Activated T-cell treated with anti-CD3 and anti-CD28 coated beads for 48 hours (primary cell): ENCODE data around the gene MFAP2.
"Not testable (repeated sequence)": the region's sequence is repeated elsewhere in the genome, so short reads cannot be mapped to it uniquely, and the experiment has no call there.

Experiments
- DNase-seq: peaks from one replicate; pipeline ENCODE4 v3.0.0-alpha.2; 2020; ENCODE audit warnings: low read depth

The MFAP2 gene

GRCh38 chr1:16961297-16962133 is 18.9 kb downstream of the MFAP2 start:
- no peak for DNase-seq

GRCh38 chr1:16960560-16961296 is 19.7 kb downstream of the MFAP2 start:
- DNase-seq: peak; percentile 79

- no peak for DNase-seq
These were observed 21.9 kb downstream of the MFAP2 start for GRCh38 chr1:16958475-16958874.

GRCh38 chr1:16957731-16958130 is 22.7 kb downstream of the MFAP2 start:
- no peak for DNase-seq

- DNase-seq: no peak
These were observed 23.6 kb downstream of the MFAP2 start for GRCh38 chr1:16956775-16957174.

GRCh38 chr1:16955186-16955585 is 25.2 kb downstream of the MFAP2 start:
- no peak for DNase-seq

- DNase-seq: no peak
These were observed 25.8 kb downstream of the MFAP2 start for GRCh38 chr1:16954579-16954978.

GRCh38 chr1:16952376-16952775 is 28.0 kb downstream of the MFAP2 start:
- not testable (repeated sequence) for DNase-seq

GRCh38 chr1:16949026-16949425 is 31.4 kb downstream of the MFAP2 start:
- not testable (repeated sequence) for DNase-seq

GRCh38 chr1:16948282-16948891 is 32.0 kb downstream of the MFAP2 start:
- DNase-seq: not testable (repeated sequence)

GRCh38 chr1:16946646-16947045 is 33.8 kb downstream of the MFAP2 start:
- DNase-seq: no peak

GRCh38 chr1:16946185-16946584 is 34.2 kb downstream of the MFAP2 start:
- DNase-seq: not testable (repeated sequence)

GRCh38 chr1:16945512-16945911 is 34.9 kb downstream of the MFAP2 start:
- DNase-seq: not testable (repeated sequence)

- no peak for DNase-seq
These were observed 36.4 kb downstream of the MFAP2 start for GRCh38 chr1:16944038-16944437.

- DNase-seq: not testable (repeated sequence)
These were observed 40.8 kb downstream of the MFAP2 start for GRCh38 chr1:16939386-16940180.

GRCh38 chr1:16938351-16939321 is 41.8 kb downstream of the MFAP2 start:
- no peak for DNase-seq

- not testable (repeated sequence) for DNase-seq
These were observed 43.8 kb downstream of the MFAP2 start for GRCh38 chr1:16936580-16936979.

- DNase-seq: not testable (repeated sequence)
These were observed 46.5 kb downstream of the MFAP2 start for GRCh38 chr1:16933945-16934344.

- DNase-seq: not testable (repeated sequence)
These were observed 49.0 kb downstream of the MFAP2 start for GRCh38 chr1:16931206-16931934.
